Sigmoid colon (tissue), 4 donors: ENCODE measurements around the gene SMPDL3A.

Source experiments
- CTCF ChIP-seq, 4 experiments: fragments of 450-650 bp in 3 of 4; fragments of 200-600 bp in 1 of 4; IDR thresholded peaks; one replicate each; pipeline ENCODE4 v1.5.1; 2016 to 2019; ENCODE audit warnings: antibody characterized with exemption in 4 of 4, mild to moderate bottlenecking in 3 of 4, moderate library complexity in 2 of 4
- EP300 ChIP-seq, 4 donors: sonication (generic); formaldehyde crosslinking; IDR thresholded peaks; one replicate each; pipeline ENCODE4 v1.6.1; 2017; ENCODE audit warnings: antibody characterized with exemption in 4 of 4
- POLR2AphosphoS5 ChIP-seq, 4 donors: sonication (generic); formaldehyde crosslinking; IDR thresholded peaks; one replicate each; pipeline ENCODE4 v1.6.1; 2017; ENCODE audit warnings: antibody characterized with exemption in 4 of 4

- TF ChIP-seq CTCF (IDR thresholded peaks at IDR 0.05) (no peak), POLR2AphosphoS5 (IDR thresholded peaks at IDR 0.05) (no peak), EP300 (IDR thresholded peaks at IDR 0.05) (no peak)
Measured at GRCh38 chr6:122746688-122747087, 42.4 kb upstream of the SMPDL3A start.
